Lung (tissue), 12 donors: ENCODE results near the gene KRTAP1-5. TPM values are rescaled to one million over a fixed set of nuclear protein-coding genes. Genes with fewer than 3 reads are reported as not detected.

ENCODE experiments used
- ATAC-seq: fragments of 200-7000 bp; cut with Tn5 transposase; one replicate; pipeline ENCODE4 v1.9.1; 2020; ENCODE audit warnings: moderate number of reproducible peaks; ENCODE audit not compliant: insufficient read depth, low FRiP score
- DNase-seq, 3 donors: peaks; one replicate each; pipeline ENCODE4 v3.0.0-alpha.2; 2013 to 2017
- H3K27ac ChIP-seq, 2 donors: one replicate each; pipeline ENCODE4 v1.5.1; 2013; ENCODE audit warnings: mild to moderate bottlenecking in 2 of 2, moderate library complexity in 2 of 2, control low read depth in 1 of 2, inconsistent platforms in 1 of 2, low read depth in 1 of 2, low read length in 1 of 2
- H3K27me3 ChIP-seq, 3 donors: one replicate each; pipeline ENCODE4 v1.5.1; 2013; ENCODE audit warnings: low read length in 2 of 3; ENCODE audit not compliant: control insufficient read depth in 3 of 3, insufficient read depth in 3 of 3
- H3K36me3 ChIP-seq, 4 donors: one replicate each; pipeline ENCODE4 v1.5.1; 2013; ENCODE audit warnings: low read length in 4 of 4, mild to moderate bottlenecking in 1 of 4, moderate library complexity in 1 of 4; ENCODE audit not compliant: control insufficient read depth in 4 of 4, insufficient read depth in 4 of 4
- H3K4me1 ChIP-seq, 5 donors: one replicate each; pipeline ENCODE4 v1.5.1; 2013; ENCODE audit warnings: low read length in 5 of 5, mild to moderate bottlenecking in 2 of 5, moderate library complexity in 1 of 5; ENCODE audit not compliant: control insufficient read depth in 5 of 5, insufficient read depth in 5 of 5
- H3K4me3 ChIP-seq: one replicate; pipeline ENCODE4 v1.5.1; 2013; ENCODE audit warnings: mild to moderate bottlenecking, control low read depth, moderate library complexity
- H3K9ac ChIP-seq, 2 donors: one replicate each; pipeline ENCODE4 v1.5.1; 2013; ENCODE audit warnings: low read length in 2 of 2, control low read depth in 1 of 2; ENCODE audit not compliant: insufficient read depth in 1 of 2
- H3K9me3 ChIP-seq, 4 donors: one replicate each; pipeline ENCODE4 v1.5.1; 2013; ENCODE audit warnings: low read length in 3 of 4, mild to moderate bottlenecking in 1 of 4, moderate library complexity in 1 of 4; ENCODE audit not compliant: control insufficient read depth in 4 of 4, insufficient read depth in 3 of 4
- WGBS, 2 donors: extraction: QIAGEN DNeasy Blood & Tissue Kit; methylation state at CpG; one replicate each; pipeline ENCODE4 v1.1.7; 2013; 5-methylcytosine and 5-hydroxymethylcytosine counted together
- polyA plus RNA-seq, 2 donors: library from polyadenylated mRNA; stranded (reverse); fragments of 200-250 nt; gene quantifications; one replicate each; pipeline ENCODE4 v1.2.1, GENCODE V29; 2013
- total RNA-seq, 2 donors: library from RNA; depleted of rRNA in 1 of 2; stranded (reverse); fragments of >200 nt in 1 of 2; gene quantifications; one replicate each; pipeline ENCODE4 v1.2.1, GENCODE V29; 2014 to 2021
- TF ChIP-seq, protein P1 (sequence below): IDR thresholded peaks from 2 replicates; pipeline ENCODE4 v1.5.1; 2012; ENCODE audit warnings: mild to moderate bottlenecking; ENCODE audit errors: control extremely low read depth, extremely low read depth
- donor health status: control.
- donor health status: control.
- donor health status: Bipolar disorder and iron deficiency.
- donor health status: healthy.
- donor health status: DM: yes; HTN: yes; CAD: no.

The KRTAP1-5 gene
- total and polyA plus RNA-seq, 4 donors = not detected

DNA sequence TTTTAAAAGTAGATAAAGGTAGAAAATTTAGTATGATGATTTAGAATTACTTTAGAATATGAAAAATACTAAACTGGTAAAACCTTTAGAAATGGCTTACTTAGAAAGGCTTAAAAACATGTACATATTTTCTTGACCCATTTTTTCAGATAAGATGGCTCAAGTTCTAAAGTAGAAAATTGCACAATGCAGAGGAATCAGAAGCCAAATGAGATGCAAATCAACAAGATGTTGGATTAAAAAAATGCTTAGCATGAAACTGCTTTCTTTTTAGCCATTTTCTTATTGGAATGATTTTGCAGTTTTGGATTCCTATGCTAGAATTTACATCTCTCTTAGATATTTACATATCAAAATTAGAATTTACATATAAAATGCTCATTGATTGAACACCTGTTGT is 16.6 kb downstream of the KRTAP1-5 start:
- no peak overlapping the region for H3K4me3 ChIP-seq
- H3K27ac ChIP-seq = no peak overlapping the region
- H3K4me1 ChIP-seq = peaks cover 0 to 5% (median 0%) of the 10 kb centered on the region in 5 donors
- TF ChIP-seq, protein P1, sequence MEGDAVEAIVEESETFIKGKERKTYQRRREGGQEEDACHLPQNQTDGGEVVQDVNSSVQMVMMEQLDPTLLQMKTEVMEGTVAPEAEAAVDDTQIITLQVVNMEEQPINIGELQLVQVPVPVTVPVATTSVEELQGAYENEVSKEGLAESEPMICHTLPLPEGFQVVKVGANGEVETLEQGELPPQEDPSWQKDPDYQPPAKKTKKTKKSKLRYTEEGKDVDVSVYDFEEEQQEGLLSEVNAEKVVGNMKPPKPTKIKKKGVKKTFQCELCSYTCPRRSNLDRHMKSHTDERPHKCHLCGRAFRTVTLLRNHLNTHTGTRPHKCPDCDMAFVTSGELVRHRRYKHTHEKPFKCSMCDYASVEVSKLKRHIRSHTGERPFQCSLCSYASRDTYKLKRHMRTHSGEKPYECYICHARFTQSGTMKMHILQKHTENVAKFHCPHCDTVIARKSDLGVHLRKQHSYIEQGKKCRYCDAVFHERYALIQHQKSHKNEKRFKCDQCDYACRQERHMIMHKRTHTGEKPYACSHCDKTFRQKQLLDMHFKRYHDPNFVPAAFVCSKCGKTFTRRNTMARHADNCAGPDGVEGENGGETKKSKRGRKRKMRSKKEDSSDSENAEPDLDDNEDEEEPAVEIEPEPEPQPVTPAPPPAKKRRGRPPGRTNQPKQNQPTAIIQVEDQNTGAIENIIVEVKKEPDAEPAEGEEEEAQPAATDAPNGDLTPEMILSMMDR = no peak
- H3K27me3 ChIP-seq = no peaks in the 10 kb centered on the region
- no peak overlapping the region for H3K9ac ChIP-seq
- H3K9me3 ChIP-seq = no peaks in the 10 kb centered on the region
- DNase-seq (no peak), ATAC-seq (no peak)
- no peaks in the 10 kb centered on the region for H3K36me3 ChIP-seq

DNA sequence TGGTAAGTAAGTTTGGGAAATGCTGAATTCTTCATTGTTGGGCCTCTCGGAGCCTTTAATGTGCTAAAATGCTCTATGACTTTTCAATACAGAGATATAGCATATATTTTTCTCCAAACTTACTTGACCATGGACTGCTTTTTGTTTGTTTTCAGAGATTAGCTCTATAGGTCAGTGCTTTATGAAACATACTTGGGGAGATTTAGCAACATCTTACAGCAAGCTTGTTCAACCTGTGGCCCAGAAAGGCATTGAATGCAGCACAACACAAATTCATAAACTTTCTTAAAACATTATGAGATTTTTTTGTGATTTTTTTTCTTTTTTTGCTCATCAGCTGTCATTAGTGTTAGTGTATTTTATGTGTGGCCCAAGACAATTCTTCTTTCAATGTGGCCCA is 17.1 kb downstream of the KRTAP1-5 start:
- Histone ChIP-seq H3K27ac (no peak overlapping the region), H3K4me1 (peaks cover 0 to 5% (median 0%) of the 10 kb centered on the region in 5 donors), H3K36me3 (no peaks in the 10 kb centered on the region), H3K4me3 (no peak overlapping the region), H3K9ac (no peak overlapping the region), H3K27me3 (no peaks in the 10 kb centered on the region), H3K9me3 (no peaks in the 10 kb centered on the region)
- 84 to 88% methylated on average over 1 of the region's 1 CpG for WGBS, 2 donors
- ATAC-seq = no peak
- TF ChIP-seq, protein P1 = no peak
- no peak for DNase-seq

DNA sequence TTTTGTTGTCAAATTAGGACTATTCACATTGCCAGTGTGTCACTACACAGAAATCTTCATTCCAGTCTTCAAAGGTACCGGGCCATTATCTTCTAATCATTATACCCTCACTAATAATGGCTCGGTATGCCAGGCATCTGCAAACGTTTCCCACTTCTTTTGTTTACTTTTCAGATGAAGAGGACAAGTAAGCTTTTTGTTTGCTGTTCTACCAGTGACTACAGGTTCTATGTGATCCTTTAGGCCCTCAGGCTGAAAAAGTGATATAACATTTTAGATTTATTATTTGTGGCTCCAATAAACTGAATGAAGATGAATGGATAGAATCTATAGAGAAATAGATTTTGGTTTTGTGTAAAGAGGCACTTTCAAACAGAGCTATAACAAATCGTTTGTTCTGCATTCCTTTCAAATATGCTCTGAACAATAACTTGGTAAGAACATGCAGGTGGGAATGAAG is 17.7 kb downstream of the KRTAP1-5 start:
- Histone ChIP-seq H3K9me3 (no peaks in the 10 kb centered on the region), H3K27me3 (no peaks in the 10 kb centered on the region), H3K4me1 (peaks cover 0 to 5% (median 0%) of the 10 kb centered on the region in 5 donors), H3K9ac (no peak overlapping the region), H3K36me3 (no peaks in the 10 kb centered on the region), H3K27ac (no peak overlapping the region), H3K4me3 (no peak overlapping the region)
- WGBS, 2 donors = 43 to 79% methylated on average over 4 of the region's 4 CpGs
- DNase-seq = peak in 1 of 3 donors; percentile 2
- ATAC-seq = no peak
- TF ChIP-seq, protein P1 = no peak

DNA sequence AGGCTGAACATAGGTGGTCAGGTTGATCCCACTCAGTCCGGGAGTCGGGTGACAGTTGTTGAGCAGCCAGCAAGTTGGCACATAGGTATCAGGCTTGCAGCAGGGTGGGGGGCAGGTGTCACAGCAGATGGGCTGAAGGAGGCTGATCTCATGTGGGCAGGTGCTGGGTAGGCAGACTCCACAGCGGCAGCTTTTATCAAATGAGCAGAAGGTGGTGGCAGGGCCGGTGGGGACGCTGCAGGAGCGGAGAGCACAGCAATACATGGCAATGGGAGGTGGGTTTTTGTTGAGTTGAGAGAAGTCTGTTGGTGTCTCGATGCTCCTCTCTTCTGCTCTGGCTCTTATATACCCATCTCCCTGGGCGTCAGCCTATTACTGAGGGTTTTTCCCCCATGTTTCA is 18.2 kb downstream of the KRTAP1-5 start, which contains the start of gene KRTAP3-1:
TSS of gene KRTAP3-1 (minus strand) at position 318 of the 400 bp plus-strand sequence. CDS start at position 264, 54 bp downstream.
- no peaks in the 10 kb centered on the region for H3K27me3 ChIP-seq
- TF ChIP-seq, protein P1 = no peak
- no peak within 1 kb of the TSS for H3K27ac ChIP-seq
- H3K36me3 ChIP-seq = no peaks in the 10 kb centered on the region
- ATAC-seq = no peak
- no peak for DNase-seq
- H3K4me1 ChIP-seq = peaks cover 0 to 5% (median 0%) of the 10 kb centered on the region in 5 donors
- H3K9ac ChIP-seq = no peak within 1 kb of the TSS
- H3K9me3 ChIP-seq = no peaks in the 10 kb centered on the region
- 83 to 90% methylated on average over 8 of the region's 8 CpGs for WGBS, 2 donors
- H3K4me3 ChIP-seq = no peak within 1 kb of the TSS
